GM12873 (cell line): ENCODE results near the gene KIFC3.

Experiments
- CTCF ChIP-seq: IDR thresholded peaks from 2 replicates; pipeline ENCODE4 v1.5.1; 2012; ENCODE audit warnings: low read depth, mild to moderate bottlenecking, moderate library complexity, low read length, control low read depth; ENCODE audit not compliant: insufficient read depth; ENCODE audit errors: missing control alignments

The KIFC3 gene

DNA sequence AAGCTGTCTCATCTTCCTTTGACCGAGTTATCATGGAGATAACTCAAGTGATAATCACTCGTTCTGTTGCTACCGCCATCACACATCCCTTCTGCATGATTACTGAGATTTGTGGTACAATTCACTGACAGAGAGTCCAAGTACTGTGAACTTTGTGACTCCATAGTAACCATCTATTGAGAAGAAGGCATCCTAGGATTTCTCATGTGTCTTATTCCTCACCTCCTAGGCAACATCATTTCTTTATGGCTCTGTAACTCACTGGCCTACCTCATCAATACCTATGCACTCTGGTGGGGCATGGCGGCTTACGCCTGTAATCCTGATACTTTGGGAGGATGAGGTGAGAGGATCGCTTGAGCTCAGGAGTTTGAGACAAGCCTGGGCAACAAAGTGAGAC lies 88.2 kb downstream of the KIFC3 start:
- TF ChIP-seq CTCF: no peak

DNA sequence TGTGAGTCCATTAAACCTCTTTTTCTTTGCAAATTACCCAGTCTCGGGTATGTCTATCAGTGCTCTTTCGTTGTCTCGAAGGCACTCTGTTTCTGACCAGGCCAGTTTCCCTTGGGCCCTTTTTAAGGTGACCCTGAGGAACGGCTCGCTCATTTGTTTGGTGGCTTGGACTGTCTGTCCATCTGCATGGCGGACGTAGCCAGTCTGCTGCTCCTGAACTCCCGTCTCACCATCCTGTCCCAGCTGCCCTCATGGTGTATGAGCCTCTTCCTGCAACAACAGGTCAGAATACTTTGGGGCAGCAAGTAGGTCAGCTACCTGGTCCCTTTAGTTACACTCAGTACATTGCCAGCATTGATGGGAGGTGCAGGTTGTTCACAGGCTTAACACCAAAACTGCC lies 88.7 kb downstream of the KIFC3 start:
- TF ChIP-seq CTCF: no peak

GRCh38 chr16:57711993-57712392 lies 90.3 kb downstream of the KIFC3 start:
- TF ChIP-seq CTCF: no peak

DNA sequence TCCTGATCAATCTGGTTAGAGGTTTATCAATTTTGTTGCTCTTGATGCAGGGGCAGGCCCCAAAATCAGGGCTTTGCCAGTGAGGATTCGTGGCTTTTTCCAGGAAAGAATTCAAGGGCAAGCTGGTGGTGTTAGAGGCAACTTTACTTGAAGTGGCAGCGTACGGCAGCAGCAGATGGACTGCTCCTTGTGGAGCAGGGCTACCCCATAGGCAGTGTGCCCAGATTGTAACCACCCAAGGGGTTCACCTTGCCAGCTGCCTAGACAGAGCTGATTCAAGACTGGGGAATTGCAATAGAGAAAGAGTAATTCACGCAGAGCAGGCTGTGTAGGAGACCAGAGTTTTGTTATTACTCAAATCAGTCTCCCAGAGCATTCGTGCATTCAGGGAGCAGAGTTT lies 90.9 kb downstream of the KIFC3 start:
- TF ChIP-seq CTCF: no peak

GRCh38 chr16:57709663-57710062 lies 92.6 kb downstream of the KIFC3 start:
- TF ChIP-seq CTCF: no peak
